HPDE6-E6E7 (cell line): ENCODE results near the gene PCNX2.
"Not testable (repeated sequence)": the region's sequence is repeated elsewhere in the genome, so short reads cannot be mapped to it uniquely, and the experiment has no call there.

Source experiments
- DNase-seq: peaks from one replicate; pipeline ENCODE4 v3.0.0; 2011; ENCODE audit warnings: missing footprints; ENCODE audit errors: extremely low spot score

The PCNX2 gene

GRCh38 chr1:233227930-233228465, 67.5 kb downstream of the PCNX2 start:
- DNase-seq: no peak

GRCh38 chr1:233224311-233224710, 71.2 kb downstream of the PCNX2 start:
- DNase-seq: no peak

- DNase-seq: no peak
Measured at GRCh38 chr1:233217832-233218231, 77.7 kb downstream of the PCNX2 start.

- no peak for DNase-seq
Measured at GRCh38 chr1:233216009-233216408, 79.5 kb downstream of the PCNX2 start.

- no peak for DNase-seq
Measured at GRCh38 chr1:233215135-233215760, 80.3 kb downstream of the PCNX2 start.

GRCh38 chr1:233211595-233211994, 83.9 kb downstream of the PCNX2 start:
- DNase-seq: no peak

GRCh38 chr1:233211106-233211505, 84.4 kb downstream of the PCNX2 start:
- DNase-seq: no peak

GRCh38 chr1:233209481-233209880, 86.0 kb downstream of the PCNX2 start:
- no peak for DNase-seq

- DNase-seq: no peak
Measured at GRCh38 chr1:233208687-233209086, 86.8 kb downstream of the PCNX2 start.

- DNase-seq: no peak
Measured at GRCh38 chr1:233197940-233198339, 97.6 kb downstream of the PCNX2 start.

GRCh38 chr1:233193741-233194140, 101.8 kb downstream of the PCNX2 start:
- no peak for DNase-seq

- no peak for DNase-seq
Measured at GRCh38 chr1:233190987-233191386, 104.5 kb downstream of the PCNX2 start.

- no peak for DNase-seq
Measured at GRCh38 chr1:233189526-233189925, 106.0 kb downstream of the PCNX2 start.

- no peak for DNase-seq
Measured at GRCh38 chr1:233188061-233188460, 107.5 kb downstream of the PCNX2 start.

GRCh38 chr1:233183226-233184020, 112.1 kb downstream of the PCNX2 start:
- no peak for DNase-seq

- no peak for DNase-seq
Measured at GRCh38 chr1:233182587-233182986, 112.9 kb downstream of the PCNX2 start.

GRCh38 chr1:233180641-233181364, 114.7 kb downstream of the PCNX2 start:
- DNase-seq: no peak

- not testable (repeated sequence) for DNase-seq
Measured at GRCh38 chr1:233179638-233180037, 115.9 kb downstream of the PCNX2 start.

GRCh38 chr1:233172201-233172600, 123.3 kb downstream of the PCNX2 start:
- DNase-seq: no peak

GRCh38 chr1:233170741-233171140, 124.8 kb downstream of the PCNX2 start:
- no peak for DNase-seq

- no peak for DNase-seq
Measured at GRCh38 chr1:233168384-233168783, 127.1 kb downstream of the PCNX2 start.

GRCh38 chr1:233166896-233167295, 128.6 kb downstream of the PCNX2 start:
- no peak for DNase-seq
